ENCODE measurements around the gene TMEM234.

DNA sequence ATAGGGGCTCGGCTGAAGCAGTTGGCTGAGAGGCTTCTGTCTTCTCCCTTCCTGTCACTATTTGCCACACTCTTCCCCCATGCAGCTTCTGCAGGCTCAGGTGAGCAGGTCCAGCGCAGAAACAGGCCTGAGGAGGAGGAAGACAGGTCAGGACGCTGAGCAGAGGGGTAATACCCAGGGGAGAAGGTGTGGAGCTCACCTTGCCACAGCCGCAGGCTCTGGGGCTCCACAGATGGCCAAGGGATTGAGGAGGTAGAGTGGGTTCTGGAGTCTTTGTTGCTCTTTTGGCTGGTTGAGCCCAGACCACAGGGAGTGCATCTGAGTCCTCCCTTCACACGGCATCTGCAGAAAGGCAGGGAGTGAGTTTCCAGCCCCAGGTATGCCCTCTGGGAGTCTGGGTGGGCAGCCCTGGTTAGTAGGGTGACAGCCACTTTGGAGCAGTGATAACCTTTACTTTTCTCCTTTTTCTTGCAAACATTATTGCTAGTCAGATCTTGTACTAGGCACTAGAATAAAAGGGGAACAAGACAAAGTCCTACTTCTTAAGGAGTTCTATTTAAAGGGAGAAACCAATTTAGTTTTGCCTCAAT, 9.8 kb upstream of the TMEM234 start:
- TF ChIP-seq, protein P1, sequence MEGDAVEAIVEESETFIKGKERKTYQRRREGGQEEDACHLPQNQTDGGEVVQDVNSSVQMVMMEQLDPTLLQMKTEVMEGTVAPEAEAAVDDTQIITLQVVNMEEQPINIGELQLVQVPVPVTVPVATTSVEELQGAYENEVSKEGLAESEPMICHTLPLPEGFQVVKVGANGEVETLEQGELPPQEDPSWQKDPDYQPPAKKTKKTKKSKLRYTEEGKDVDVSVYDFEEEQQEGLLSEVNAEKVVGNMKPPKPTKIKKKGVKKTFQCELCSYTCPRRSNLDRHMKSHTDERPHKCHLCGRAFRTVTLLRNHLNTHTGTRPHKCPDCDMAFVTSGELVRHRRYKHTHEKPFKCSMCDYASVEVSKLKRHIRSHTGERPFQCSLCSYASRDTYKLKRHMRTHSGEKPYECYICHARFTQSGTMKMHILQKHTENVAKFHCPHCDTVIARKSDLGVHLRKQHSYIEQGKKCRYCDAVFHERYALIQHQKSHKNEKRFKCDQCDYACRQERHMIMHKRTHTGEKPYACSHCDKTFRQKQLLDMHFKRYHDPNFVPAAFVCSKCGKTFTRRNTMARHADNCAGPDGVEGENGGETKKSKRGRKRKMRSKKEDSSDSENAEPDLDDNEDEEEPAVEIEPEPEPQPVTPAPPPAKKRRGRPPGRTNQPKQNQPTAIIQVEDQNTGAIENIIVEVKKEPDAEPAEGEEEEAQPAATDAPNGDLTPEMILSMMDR (IDR thresholded peaks at IDR 0.05; ENCODE audit: poor library complexity), result no peak
- TF ChIP-seq EZH2phosphoT487 (IDR thresholded peaks at IDR 0.05; ENCODE audit: low read depth, severe bottlenecking, unreplicated experiment) (no peak), EZH2 (IDR thresholded peaks at IDR 0.05; ENCODE audit: borderline replicate concordance) (no peak)

Measured in hepatocyte (in vitro differentiated cells).